Measurements from ENCODE around the gene CEP89.
A peak's percentile ranks its signal among the peaks of the same experiment; 100 is the strongest.
"Not testable (repeated sequence)": the region's sequence is repeated elsewhere in the genome, so short reads cannot be mapped to it uniquely, and the experiment has no call there.

Gene CEP89

GRCh38 chr19:32971715-32972540 lies at the start of gene CEP89, which contains the start of gene FAAP24:
Gene CEP89, minus strand, starts transcription at chr19:32971958. Its CDS starts 84 bp downstream, at chr19:32971874.
Gene FAAP24, plus strand, starts transcription at chr19:32972242. Its CDS starts 955 bp downstream, at chr19:32973197.
- peak; percentile 100 for DNase-seq

GRCh38 chr19:33010891-33011290 lies 39.1 kb upstream of the CEP89 start:
- DNase-seq = not testable (repeated sequence)

GRCh38 chr19:33008738-33009137 lies 37.0 kb upstream of the CEP89 start:
- DNase-seq = no peak

- DNase-seq = peak; percentile 93
Observed at GRCh38 chr19:33005440-33005839, 33.7 kb upstream of the CEP89 start.

GRCh38 chr19:33003424-33004024 lies 31.8 kb upstream of the CEP89 start:
- DNase-seq = not testable (repeated sequence)

GRCh38 chr19:33002126-33002865 lies 30.5 kb upstream of the CEP89 start:
- DNase-seq = peak; percentile 6

- no peak for DNase-seq
Observed at GRCh38 chr19:33000910-33001309, 29.2 kb upstream of the CEP89 start.

- no peak for DNase-seq
Observed at GRCh38 chr19:33000510-33000909, 28.8 kb upstream of the CEP89 start.

GRCh38 chr19:32998722-32999121 lies 27.0 kb upstream of the CEP89 start:
- no peak for DNase-seq

- no peak for DNase-seq
Observed at GRCh38 chr19:32997716-32998355, 26.1 kb upstream of the CEP89 start.

GRCh38 chr19:32997061-32997464 lies 25.3 kb upstream of the CEP89 start:
- peak; percentile 16 for DNase-seq

GRCh38 chr19:32995966-32996365 lies 24.2 kb upstream of the CEP89 start:
- DNase-seq = not testable (repeated sequence)

GRCh38 chr19:32988724-32989123 lies 17.0 kb upstream of the CEP89 start:
- DNase-seq = no peak

- not testable (repeated sequence) for DNase-seq
Observed at GRCh38 chr19:32988254-32988653, 16.5 kb upstream of the CEP89 start.

GRCh38 chr19:32982488-32982887 lies 10.7 kb upstream of the CEP89 start:
- DNase-seq = not testable (repeated sequence)

GRCh38 chr19:32979807-32980206 lies 8.0 kb upstream of the CEP89 start:
- not testable (repeated sequence) for DNase-seq

GRCh38 chr19:32977813-32978212 lies 6.1 kb upstream of the CEP89 start:
- not testable (repeated sequence) for DNase-seq

GRCh38 chr19:32977280-32977679 lies 5.5 kb upstream of the CEP89 start:
- DNase-seq = peak; percentile 33

GRCh38 chr19:32976223-32976805 lies 4.6 kb upstream of the CEP89 start:
- peak; percentile 84 for DNase-seq

GRCh38 chr19:32971012-32971595 lies 654 bp downstream of the CEP89 start:
- DNase-seq = no peak

- DNase-seq = no peak
Observed at GRCh38 chr19:32969549-32969948, 2.2 kb downstream of the CEP89 start.

GRCh38 chr19:32966750-32967149 lies 5.0 kb downstream of the CEP89 start:
- no peak for DNase-seq
